GM19043 (cell line): ENCODE measurements around the gene BAD.
A peak's percentile ranks its signal among the peaks of the same experiment; 100 is the strongest.

Experiments used
- ATAC-seq: cut with Tn5 transposase; IDR thresholded peaks from one replicate; pipeline ENCODE4 v1.9.1; 2021; ENCODE audit warnings: low read depth; ENCODE audit not compliant: unreplicated experiment

Gene BAD

DNA sequence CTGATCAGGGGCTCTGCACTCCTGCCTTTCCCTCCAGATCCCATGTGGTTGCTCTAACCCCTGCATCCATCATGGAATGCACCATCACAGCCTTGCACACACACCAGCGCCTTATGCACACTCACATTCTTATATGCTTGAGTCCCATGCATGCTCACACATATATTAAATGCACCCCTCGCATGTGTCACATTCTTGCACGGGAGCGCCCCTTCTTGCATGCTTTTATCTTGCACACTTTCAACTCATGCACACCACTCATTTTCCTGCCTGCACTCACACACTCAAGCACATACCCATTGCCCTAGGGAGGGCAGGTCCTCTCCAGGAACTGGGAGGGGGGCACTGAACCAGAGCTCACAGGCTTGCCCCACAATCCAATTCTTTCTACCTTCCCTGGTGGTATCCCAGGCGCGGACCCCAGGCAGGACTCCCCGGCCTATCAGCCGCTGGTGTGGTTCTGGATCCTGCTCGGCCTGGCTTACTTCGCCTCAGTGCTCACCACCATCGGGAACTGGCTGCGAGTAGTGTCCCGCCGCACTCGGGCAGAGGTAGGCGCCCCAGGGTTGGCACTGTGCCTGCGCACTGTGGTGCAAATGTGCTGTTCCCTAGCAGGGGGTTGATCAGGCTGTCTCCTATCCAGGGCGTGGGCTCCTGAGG lies 13.4 kb upstream of the BAD start:
- ATAC-seq: no peak

DNA sequence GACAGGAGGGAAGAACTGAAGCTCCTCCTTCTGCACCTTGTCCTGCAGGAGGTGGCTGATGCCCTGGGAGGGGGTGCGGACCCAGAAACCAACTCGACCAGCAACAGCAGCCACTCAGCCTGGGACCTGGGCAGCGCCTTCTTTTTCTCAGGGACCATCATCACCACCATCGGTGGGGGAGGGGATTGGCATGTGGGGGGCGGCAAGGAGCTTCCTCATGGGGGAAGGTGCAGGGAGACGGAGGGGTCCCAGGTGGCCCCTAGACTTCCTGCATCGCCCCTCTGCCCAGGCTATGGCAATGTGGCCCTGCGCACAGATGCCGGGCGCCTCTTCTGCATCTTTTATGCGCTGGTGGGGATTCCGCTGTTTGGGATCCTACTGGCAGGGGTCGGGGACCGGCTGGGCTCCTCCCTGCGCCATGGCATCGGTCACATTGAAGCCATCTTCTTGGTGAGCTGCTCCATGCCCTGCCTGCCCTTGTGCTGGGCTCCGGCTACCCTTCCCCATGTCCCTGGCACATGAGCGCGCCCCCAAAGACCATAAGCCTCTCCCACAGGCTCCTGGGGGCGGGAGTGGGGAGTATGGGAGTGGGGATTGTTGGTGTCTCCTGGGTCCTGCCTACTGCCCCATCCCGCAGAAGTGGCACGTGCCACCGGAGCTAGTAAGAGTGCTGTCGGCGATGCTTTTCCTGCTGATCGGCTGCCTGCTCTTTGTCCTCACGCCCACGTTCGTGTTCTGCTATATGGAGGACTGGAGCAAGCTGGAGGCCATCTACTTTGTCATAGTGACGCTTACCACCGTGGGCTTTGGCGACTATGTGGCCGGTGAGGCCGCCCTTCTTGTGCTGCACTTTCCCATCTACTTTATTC lies 12.6 kb upstream of the BAD start:
- no peak for ATAC-seq

DNA sequence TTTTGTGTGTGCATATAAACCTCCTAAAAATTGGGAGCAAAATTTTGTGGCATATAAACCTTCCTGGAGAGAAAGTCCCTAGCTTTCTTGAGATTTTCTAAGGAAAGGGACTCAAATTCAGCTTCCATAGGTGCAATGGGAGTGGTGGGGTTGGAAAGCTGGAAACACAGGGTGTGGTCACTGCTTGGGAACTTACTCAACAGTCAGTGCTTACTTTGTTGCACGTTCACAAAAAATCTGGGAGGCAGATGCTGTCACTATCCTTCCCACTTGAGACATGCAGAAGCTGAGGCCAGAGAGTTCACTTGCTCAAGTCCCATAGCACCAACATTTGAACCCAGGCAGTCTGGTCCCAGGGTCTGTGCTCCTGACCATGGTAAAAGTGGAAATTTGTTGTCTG lies 11.8 kb upstream of the BAD start:
- ATAC-seq: no peak

DNA sequence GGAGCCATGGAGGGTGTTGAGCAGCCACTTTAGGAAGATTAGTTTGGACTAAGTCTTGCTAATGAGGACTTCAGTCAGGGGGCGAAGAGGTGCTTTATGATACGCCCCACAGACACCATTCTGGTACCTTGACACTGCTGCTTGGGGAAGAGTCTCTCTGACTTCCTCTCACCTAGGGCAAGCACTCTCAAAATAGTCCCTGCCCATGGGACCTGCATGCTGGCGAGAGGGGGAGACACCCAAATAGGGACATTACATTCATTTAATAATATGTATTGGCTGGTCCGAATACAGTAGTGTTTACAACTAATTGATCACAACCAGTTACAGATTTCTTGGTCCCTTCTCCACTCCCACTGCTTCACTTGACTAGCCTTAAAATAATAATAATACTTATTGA lies 11.3 kb upstream of the BAD start:
- ATAC-seq: no peak

GRCh38 chr11:64294774-64295173 lies 10.3 kb upstream of the BAD start:
- no peak for ATAC-seq

GRCh38 chr11:64292460-64293254 lies 8.2 kb upstream of the BAD start:
- ATAC-seq: no peak

DNA sequence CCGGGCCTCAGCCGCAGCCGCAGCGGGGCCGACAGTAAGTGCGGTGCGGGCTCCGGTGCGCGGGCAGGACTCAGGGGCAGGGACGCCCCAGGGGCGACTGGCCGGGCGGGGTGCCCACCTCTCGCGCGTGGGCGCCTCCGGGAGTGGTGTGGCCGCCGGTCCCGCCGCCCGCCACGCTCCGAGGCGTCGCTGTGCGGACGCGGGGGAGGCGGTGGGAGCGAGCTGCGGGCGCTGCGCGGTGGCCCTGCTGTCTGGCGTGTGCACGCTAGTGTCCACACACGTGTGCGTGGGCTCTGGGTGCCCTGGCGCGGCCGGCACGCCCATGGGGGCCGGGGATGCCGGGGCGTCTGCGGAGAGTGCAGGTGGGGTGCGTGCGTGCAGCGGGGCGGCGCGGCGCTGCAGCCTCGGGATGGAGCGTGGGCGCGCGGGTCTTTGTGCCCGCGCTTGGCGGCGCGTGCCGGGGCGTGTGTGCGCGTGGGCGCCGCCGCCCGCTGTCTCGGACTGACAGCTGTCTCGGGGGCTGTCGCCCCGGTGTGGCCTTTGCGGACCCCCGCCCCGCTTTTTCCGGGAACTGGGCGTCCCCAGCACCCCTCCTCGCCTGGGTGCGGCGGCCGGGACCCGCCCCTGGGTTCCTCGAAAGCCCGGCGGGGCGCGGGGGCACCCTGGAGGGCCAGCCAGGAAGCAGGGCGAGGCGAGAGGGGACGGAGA lies 7.4 kb upstream of the BAD start:
- no peak for ATAC-seq

DNA sequence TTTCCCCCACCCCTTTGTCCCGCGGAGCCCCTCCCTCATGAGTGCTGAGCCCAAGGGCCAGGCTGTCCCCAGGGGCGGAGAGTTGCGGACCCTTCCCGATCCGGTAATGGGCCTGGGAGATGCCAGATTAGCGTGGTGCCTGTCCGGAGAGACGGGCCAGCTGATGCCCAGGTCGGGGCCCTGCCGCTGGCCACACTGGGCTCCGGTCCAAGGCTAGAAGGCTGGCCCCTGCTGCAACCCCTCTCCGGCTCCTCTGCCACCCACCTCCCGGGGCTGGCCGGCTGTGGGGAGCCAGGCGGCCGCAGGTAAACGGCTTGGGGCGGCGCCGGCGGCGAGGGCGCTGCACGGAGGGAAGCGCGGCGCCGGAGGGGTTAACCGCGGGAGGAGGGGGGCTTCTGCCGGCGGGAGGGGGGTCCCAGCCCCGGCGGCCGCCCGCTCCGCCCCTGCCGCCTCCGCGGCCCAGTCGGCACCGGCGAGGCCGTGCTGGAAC lies 6.8 kb upstream of the BAD start, which contains the start of gene KCNK4:
KCNK4 (plus strand) TSS at position 41 of the 490 bp plus-strand sequence. CDS start 1,717 bp downstream, outside the sequence.
- ATAC-seq: no peak

DNA sequence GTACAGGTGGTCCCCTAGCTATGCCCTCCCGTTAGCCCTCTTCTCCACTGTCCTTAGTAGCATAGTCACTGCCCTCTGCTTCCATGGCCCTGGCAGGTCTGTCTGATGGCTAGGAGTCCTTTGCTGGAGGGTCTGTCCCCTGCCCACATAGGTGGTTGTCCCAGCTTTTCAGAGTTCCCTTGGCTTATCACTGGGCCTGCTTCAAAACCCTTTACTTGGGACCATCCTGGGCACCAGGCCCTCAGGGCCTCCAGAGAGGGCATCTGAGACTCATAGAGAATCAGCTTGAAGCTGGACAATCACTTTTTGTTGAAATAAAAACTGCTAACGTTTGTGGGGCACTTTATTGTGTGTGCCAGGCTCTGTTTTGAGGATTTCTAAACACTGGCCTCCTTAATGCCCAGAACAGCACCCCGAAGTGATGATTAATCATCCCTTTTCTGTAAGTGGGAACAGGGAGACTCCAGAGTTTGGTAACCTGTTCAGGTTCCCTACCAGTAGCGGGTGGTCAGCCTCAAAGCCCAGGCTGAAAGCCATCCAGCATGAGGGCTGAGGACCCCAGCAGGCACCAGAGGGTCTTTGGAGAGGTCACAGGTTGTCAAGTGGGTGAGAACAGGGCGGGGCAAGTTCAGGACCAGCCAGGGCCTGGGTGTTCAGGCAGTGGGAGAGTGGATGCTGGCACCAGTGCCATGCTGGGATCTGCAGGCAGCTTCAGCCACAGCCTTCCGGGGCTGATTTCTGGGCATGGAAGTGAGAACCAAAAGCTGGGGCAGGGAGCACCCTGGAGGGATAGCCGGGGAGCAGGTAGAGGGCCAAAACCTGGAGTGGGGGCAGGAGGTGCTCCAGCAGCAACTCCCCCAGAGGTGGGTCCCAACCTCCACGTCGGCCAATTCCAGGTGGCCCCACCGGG lies 6.1 kb upstream of the BAD start:
- no peak for ATAC-seq

GRCh38 chr11:64289002-64289564 lies 4.6 kb upstream of the BAD start:
- no peak for ATAC-seq

DNA sequence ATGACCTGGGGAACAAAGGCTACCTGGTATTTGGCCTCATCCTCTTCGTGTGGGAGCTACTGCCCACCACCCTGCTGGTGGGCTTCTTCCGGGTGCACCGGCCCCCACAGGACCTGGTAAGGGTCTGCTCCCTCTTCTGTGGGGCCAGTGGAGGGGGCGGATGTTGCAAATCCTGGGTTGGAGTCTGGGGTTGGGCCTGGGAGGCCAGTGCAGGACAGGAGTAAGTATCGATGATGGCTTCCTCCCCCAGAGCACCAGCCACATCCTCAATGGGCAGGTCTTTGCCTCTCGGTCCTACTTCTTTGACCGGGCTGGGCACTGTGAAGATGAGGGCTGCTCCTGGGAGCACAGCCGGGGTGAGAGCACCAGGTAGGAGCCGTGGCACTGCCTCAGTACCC lies 3.9 kb upstream of the BAD start:
- ATAC-seq: no peak

DNA sequence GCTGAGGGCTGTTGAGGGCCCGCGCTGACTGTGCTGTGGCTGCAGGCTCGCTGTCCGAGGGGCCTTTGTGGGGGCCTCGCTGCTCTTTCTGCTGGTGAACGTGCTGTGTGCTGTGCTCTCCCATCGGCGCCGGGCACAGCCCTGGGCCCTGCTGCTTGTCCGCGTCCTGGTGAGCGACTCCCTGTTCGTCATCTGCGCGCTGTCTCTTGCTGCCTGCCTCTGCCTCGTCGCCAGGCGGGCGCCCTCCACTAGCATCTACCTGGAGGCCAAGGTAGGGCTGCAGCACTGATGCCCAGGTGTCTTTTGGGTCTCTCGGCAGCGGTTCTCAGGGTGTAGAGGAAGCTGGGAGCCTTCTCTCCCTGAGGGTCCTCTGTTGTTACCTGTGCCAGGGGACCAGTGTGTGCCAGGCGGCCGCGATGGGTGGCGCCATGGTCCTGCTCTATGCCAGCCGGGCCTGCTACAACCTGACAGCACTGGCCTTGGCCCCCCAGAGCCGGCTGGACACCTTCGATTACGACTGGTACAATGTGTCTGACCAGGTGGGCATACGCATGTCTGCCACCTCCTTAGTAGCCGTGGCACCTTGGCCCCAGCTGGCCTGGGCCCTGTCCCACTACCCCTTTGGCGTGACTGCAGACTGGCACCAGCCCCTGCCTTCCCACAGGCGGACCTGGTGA lies 3.3 kb upstream of the BAD start:
- no peak for ATAC-seq

GRCh38 chr11:64286801-64287159 lies 2.3 kb upstream of the BAD start:
- no peak for ATAC-seq

DNA sequence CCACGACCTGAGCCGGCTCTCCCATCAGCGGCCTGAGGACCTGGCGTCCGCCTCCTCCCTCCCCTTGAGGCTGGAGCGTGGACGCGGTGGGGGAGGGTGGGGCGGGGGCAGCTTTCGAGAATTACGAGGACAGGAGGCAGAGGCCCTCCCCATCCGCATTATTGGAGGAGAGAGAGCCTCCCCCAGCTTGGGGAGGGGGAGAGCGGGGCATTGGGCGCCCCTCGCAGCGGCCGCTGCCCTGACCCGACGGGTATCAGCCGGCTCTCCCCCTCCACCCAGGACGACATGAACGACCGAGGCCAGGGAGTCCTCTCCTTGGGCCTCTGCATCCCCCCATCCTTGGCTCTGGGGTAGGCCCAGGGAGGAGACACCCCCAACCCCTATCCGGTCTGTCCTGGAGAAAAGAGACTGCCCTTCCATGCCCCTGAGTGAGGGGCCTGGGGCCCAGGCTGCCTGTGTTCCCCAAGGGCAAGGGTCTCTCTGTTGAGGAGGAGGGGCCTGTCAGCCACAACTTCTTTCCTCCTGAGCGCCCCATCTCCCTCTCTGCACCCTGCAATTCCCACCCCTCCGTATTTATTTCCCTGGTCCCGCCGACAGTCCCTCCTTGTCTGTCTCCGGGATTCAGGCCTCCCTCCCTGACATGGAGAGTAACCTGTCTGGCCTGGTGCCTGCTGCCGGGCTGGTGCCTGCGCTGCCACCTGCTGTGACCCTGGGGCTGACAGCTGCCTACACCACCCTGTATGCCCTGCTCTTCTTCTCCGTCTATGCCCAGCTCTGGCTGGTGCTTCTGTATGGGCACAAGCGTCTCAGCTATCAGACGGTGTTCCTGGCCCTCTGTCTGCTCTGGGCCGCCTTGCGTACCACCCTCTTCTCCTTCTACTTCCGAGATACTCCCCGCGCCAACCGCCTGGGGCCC lies 1.7 kb upstream of the BAD start:
- ATAC-seq: no peak

DNA sequence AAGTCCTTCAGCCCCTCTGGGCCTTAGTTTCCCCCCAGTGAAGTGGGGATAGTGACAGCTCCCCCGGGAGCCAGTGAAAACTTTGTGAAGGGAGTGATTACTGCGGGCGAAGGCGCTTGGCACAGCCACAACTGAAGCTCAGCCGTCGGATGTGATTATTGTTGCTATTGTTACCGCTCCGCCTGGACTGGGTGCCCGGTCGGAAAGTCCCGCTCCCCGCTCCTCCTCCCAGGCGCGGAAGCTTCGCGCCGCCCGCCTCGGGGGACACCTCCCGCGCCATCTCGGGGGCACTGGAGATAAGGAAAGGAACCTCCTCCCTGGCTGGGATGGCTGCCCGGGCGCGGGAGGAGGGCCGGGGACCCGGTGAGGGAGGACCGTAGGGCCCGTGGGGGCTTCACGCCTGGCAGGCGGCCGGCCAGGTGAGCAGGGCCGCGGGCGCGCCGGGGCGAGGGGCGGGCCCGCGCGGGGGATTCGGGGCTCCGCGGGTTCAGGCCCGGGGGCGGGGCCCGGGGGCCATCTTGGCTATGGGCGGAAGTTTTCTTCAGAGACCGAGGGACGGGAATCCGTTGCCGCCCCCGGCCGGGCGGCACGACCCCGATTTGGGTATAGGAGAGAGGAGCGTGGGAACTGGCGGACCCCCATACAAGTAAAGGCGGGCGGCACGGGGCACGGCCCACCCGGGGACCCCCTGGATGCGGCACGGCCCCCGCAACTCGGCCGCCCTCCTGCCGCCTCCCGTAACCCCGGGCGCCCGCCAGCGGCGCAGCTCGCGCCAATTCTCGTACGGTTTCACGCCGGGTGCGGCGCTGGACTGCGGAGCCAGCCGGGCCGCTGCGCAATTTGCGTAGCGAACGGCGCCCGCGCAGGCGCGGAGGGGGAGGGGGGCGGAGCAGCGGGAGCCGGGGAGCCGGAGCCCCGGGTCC lies 758 bp upstream of the BAD start, which contains the start of gene GPR137:
GPR137 (plus strand) TSS at position 887 of the 923 bp plus-strand sequence. CDS start 677 bp downstream, outside the sequence.
- peak; percentile 48 for ATAC-seq

DNA sequence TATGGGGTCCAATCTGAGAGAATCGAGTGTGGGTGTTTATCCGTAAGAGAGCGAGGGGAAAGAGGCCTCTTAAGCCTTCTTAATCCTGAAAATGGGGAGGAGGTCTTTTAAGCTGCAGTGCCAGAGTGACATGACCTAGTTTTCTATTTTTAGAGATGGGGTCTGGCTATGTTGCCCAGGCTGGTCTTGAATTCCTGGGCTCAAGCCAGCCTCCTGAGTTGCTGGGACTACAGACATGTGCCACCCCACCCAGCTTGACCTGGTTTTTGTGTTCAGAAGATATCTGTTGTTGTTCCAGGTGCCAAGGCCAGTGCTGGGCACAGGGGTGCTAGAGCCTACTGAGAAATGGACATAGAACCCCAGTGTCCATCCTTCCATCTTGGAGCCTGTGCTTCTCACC lies 1.4 kb downstream of the BAD start:
- no peak for ATAC-seq
